Eye (tissue), 1 donor: ENCODE data around the gene KCTD18.

Experiments
- DNase-seq: peaks from one replicate; pipeline ENCODE4 v3.0.0-alpha.2; 2015

KCTD18 gene

GRCh38 chr2:200453853-200454534 is 55.9 kb downstream of the KCTD18 start:
- DNase-seq, result no peak

GRCh38 chr2:200453142-200453852 is 56.6 kb downstream of the KCTD18 start:
- no peak for DNase-seq

GRCh38 chr2:200452377-200452776 is 57.5 kb downstream of the KCTD18 start:
- DNase-seq, result no peak

GRCh38 chr2:200451511-200451910 is 58.4 kb downstream of the KCTD18 start:
- no peak for DNase-seq

- DNase-seq, result no peak
Measured at GRCh38 chr2:200450288-200450687, 59.6 kb downstream of the KCTD18 start.

- DNase-seq, result no peak
Measured at GRCh38 chr2:200449149-200449548, 60.7 kb downstream of the KCTD18 start.

- DNase-seq, result no peak
Measured at GRCh38 chr2:200448455-200448854, 61.4 kb downstream of the KCTD18 start.

GRCh38 chr2:200447139-200447855 is 62.6 kb downstream of the KCTD18 start:
- no peak for DNase-seq

- DNase-seq, result no peak
Measured at GRCh38 chr2:200446612-200447011, 63.3 kb downstream of the KCTD18 start.

GRCh38 chr2:200445284-200445683 is 64.6 kb downstream of the KCTD18 start:
- DNase-seq, result no peak

GRCh38 chr2:200444530-200444929 is 65.3 kb downstream of the KCTD18 start:
- DNase-seq, result no peak

GRCh38 chr2:200443916-200444315 is 66.0 kb downstream of the KCTD18 start:
- no peak for DNase-seq

- DNase-seq, result no peak
Measured at GRCh38 chr2:200443376-200443775, 66.5 kb downstream of the KCTD18 start.

GRCh38 chr2:200442471-200442870 is 67.4 kb downstream of the KCTD18 start:
- DNase-seq, result no peak

GRCh38 chr2:200439981-200440380 is 69.9 kb downstream of the KCTD18 start:
- DNase-seq, result no peak
